Pancreas (tissue), 10 donors: ENCODE results near the gene PAK3. TPM values are rescaled to one million over a fixed set of nuclear protein-coding genes. Genes with fewer than 3 reads are reported as not detected.

Experiments
- ATAC-seq, 4 donors: fragments of 200-7000 bp; cut with Tn5 transposase; one replicate each; pipeline versions ENCODE4 v1.8.0 to v1.9.1; 2020; ENCODE audit warnings: mild to moderate bottlenecking in 4 of 4, moderate library complexity in 4 of 4
- DNase-seq, 6 donors: peaks; one replicate each; pipeline ENCODE4 v3.0.0-alpha.2; 2020
- FAIRE-seq: peaks from 2 replicates; lab custom pipeline; 2012; peaks lifted over from hg19 to GRCh38; lab: Jason Lieb, UNC
- H3K27ac ChIP-seq, 4 donors: fragments of 200-600 bp; sonication (generic); 1 replicate in 3 of 4; 2 replicates in 1 of 4; pipeline versions ENCODE4 v1.5.0 to v1.8.0; 2020
- H3K27me3 ChIP-seq, 4 donors: fragments of 200-600 bp; one replicate each; pipeline ENCODE4 v1.8.0; 2021
- H3K36me3 ChIP-seq, 3 donors: fragments of 200-600 bp; sonication (generic) in 1 of 3; one replicate each; pipeline versions ENCODE4 v1.5.0 to v1.8.0; 2020 to 2021
- H3K4me1 ChIP-seq, 3 donors: fragments of 200-600 bp; one replicate each; pipeline ENCODE4 v1.8.0; 2021
- H3K4me3 ChIP-seq, 4 donors: fragments of 200-600 bp; sonication (generic) in 2 of 4; one replicate each; pipeline versions ENCODE4 v1.5.0 to v1.8.0; 2020 to 2021
- H3K9me3 ChIP-seq, 4 donors: fragments of 200-600 bp; one replicate each; pipeline ENCODE4 v1.8.0; 2021
- CTCF ChIP-seq, 4 donors: fragments of 200-600 bp; sonication (generic) in 3 of 4; IDR thresholded peaks; one replicate each; pipeline versions ENCODE4 v1.5.0 to v1.8.0; 2021; ENCODE audit warnings: antibody characterized with exemption in 4 of 4
- WGBS, 2 donors: extraction: QIAGEN DNeasy Blood & Tissue Kit; methylation state at CpG; one replicate each; pipeline ENCODE4 v1.1.7; 2013; 5-methylcytosine and 5-hydroxymethylcytosine counted together
- intact Hi-C, 3 donors: fragments of 100-400 bp; cut with DNase I; formaldehyde crosslinking; loops; one replicate each; pipeline versions ENCODE4 v1.11.1 to v1.14.2; 2022
- polyA plus RNA-seq, 2 donors: library from polyadenylated mRNA; stranded (reverse); fragments of 200-250 nt; gene quantifications; one replicate each; pipeline ENCODE4 v1.2.3, GENCODE V29; 2013
- total RNA-seq, 6 donors: library from RNA; stranded (reverse); fragmentation: NEBNext Ultra II Directional in 4 of 6; extraction: Animal tissue kit (Norgen Biotek cat#: 25700) in 4 of 6; gene quantifications; one replicate each; pipeline versions ENCODE4 v1.2.1 to v1.2.4, GENCODE V29; 2021 to 2023
- donor health status: healthy with polysubstance abuse.
- donor health status: DM: no; HTN: no; CAD: no; lungs with moderate emphysema.
- donor health status: DM: no; HTN: no; CAD: no.
- donor health status: control.
- donor health status: control.
- donor health status: Bipolar disorder and iron deficiency.
- donor health status: DM: yes; HTN: yes; CAD: no.
- donor health status: DM: no; HTN: no; CAD: no.
- donor health status: DM: no; HTN: no; CAD: no.
- donor health status: DM: yes; HTN: yes; CAD: no.

PAK3 gene
- total and polyA plus RNA-seq, 8 donors: 13.2 to 40.5 (median 30.7) TPM

- no peak for TF ChIP-seq CTCF (IDR thresholded peaks at IDR 0.05)
- ATAC-seq (no peak), DNase-seq (no peak), FAIRE-seq (no peak)
- Histone ChIP-seq H3K27ac (no peak overlapping the region), H3K9me3 (no peaks in the 10 kb centered on the region), H3K4me1 (no peaks in the 10 kb centered on the region), H3K4me3 (no peak overlapping the region), H3K36me3 (no peaks in the 10 kb centered on the region), H3K27me3 (peaks cover 0 to 7% (median 0%) of the 10 kb centered on the region in 4 donors)
- WGBS, 2 donors: 88 to 95% methylated on average over 1 of the region's 1 CpG
- intact Hi-C loops: no loop called here
These were observed 69.9 kb downstream of the PAK3 start for GRCh38 chrX:111165902-111166301.

- no peaks in the 10 kb centered on the region for H3K36me3 ChIP-seq
- 73 to 92% methylated on average over 3 of the region's 3 CpGs for WGBS, 2 donors
- no peaks in the 10 kb centered on the region for H3K4me1 ChIP-seq
- DNase-seq (no peak), ATAC-seq (no peak), FAIRE-seq (no peak)
- H3K9me3 ChIP-seq: no peaks in the 10 kb centered on the region
- no peak overlapping the region for H3K4me3 ChIP-seq
- intact Hi-C loops: no loop called here
- no peak overlapping the region for H3K27ac ChIP-seq
- peaks cover 0 to 7% (median 0%) of the 10 kb centered on the region in 4 donors for H3K27me3 ChIP-seq
- TF ChIP-seq CTCF (IDR thresholded peaks at IDR 0.05): no peak
These were observed 71.3 kb downstream of the PAK3 start for GRCh38 chrX:111167334-111167733.

- peak; percentile 89 for FAIRE-seq
- Histone ChIP-seq H3K9me3 (no peaks in the 10 kb centered on the region), H3K27me3 (peaks cover 0 to under 1% (median 0%) of the 10 kb centered on the region in 4 donors), H3K27ac (no peak overlapping the region), H3K4me1 (no peaks in the 10 kb centered on the region), H3K36me3 (no peaks in the 10 kb centered on the region), H3K4me3 (no peak overlapping the region)
- no peak for TF ChIP-seq CTCF (IDR thresholded peaks at IDR 0.05)
- ATAC-seq: peak in 1 of 4 donors; percentile 47
- intact Hi-C loops: no loop called here
- WGBS, 2 donors: 69 to 86% methylated on average over 2 of the region's 2 CpGs
- DNase-seq: no peak
These were observed 72.3 kb downstream of the PAK3 start for GRCh38 chrX:111168314-111168713.

GRCh38 chrX:111169141-111169540 is 73.2 kb downstream of the PAK3 start:
- no peak for ATAC-seq

More at GRCh38 chrX:111169141-111169540, 73.2 kb downstream of the PAK3 start:
- Histone ChIP-seq H3K27me3 (no peaks in the 10 kb centered on the region), H3K36me3 (no peaks in the 10 kb centered on the region), H3K27ac (no peak overlapping the region), H3K9me3 (no peaks in the 10 kb centered on the region), H3K4me3 (no peak overlapping the region), H3K4me1 (no peaks in the 10 kb centered on the region)
- DNase-seq: no peak
- WGBS, 2 donors: 57 to 68% methylated on average over 2 of the region's 2 CpGs
- peak; percentile 79 for FAIRE-seq
- TF ChIP-seq CTCF (IDR thresholded peaks at IDR 0.05): no peak
- intact Hi-C loops: no loop called here
